ENCODE results near the gene PARL. TPM values are rescaled to one million over a fixed set of nuclear protein-coding genes. Genes with fewer than 3 reads are reported as not detected.
A peak's percentile ranks its signal among the peaks of the same experiment; 100 is the strongest.

PARL gene
- total and polyA plus RNA-seq, 9 of the 15 experiments (the other 6 are each of a cell fraction or from before 2014, with no cell fraction given): 39.5 to 82.4 (median 57.4) TPM

GRCh38 chr3:183884427-183885296 lies at the start of gene PARL (continued):
- TF ChIP-seq, protein P1, sequence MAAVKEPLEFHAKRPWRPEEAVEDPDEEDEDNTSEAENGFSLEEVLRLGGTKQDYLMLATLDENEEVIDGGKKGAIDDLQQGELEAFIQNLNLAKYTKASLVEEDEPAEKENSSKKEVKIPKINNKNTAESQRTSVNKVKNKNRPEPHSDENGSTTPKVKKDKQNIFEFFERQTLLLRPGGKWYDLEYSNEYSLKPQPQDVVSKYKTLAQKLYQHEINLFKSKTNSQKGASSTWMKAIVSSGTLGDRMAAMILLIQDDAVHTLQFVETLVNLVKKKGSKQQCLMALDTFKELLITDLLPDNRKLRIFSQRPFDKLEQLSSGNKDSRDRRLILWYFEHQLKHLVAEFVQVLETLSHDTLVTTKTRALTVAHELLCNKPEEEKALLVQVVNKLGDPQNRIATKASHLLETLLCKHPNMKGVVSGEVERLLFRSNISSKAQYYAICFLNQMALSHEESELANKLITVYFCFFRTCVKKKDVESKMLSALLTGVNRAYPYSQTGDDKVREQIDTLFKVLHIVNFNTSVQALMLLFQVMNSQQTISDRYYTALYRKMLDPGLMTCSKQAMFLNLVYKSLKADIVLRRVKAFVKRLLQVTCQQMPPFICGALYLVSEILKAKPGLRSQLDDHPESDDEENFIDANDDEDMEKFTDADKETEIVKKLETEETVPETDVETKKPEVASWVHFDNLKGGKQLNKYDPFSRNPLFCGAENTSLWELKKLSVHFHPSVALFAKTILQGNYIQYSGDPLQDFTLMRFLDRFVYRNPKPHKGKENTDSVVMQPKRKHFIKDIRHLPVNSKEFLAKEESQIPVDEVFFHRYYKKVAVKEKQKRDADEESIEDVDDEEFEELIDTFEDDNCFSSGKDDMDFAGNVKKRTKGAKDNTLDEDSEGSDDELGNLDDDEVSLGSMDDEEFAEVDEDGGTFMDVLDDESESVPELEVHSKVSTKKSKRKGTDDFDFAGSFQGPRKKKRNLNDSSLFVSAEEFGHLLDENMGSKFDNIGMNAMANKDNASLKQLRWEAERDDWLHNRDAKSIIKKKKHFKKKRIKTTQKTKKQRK (IDR thresholded peaks at IDR 0.05; ENCODE audit: borderline replicate concordance, low read depth, low read length): no peak
- no peak for TF ChIP-seq ZNF146 (CRISPR knock-in tag; IDR thresholded peaks at IDR 0.05; ENCODE audit: unreplicated experiment)
- no peak for TF ChIP-seq GTF3C2 (IDR thresholded peaks at IDR 0.05; ENCODE audit: borderline replicate concordance, extremely low read depth, insufficient read length)
- peak; percentile 100 for TF ChIP-seq TFAP4 (CRISPR knock-in tag; IDR thresholded peaks at IDR 0.05; ENCODE audit: borderline replicate concordance)
- no peak for TF ChIP-seq ZNF347 (CRISPR knock-in tag; IDR thresholded peaks at IDR 0.05; ENCODE audit: low read depth)
- peak; percentile 62 for TF ChIP-seq MGA (IDR thresholded peaks at IDR 0.05)
